GM19099 (cell line): Measurements from ENCODE around the gene ARL4A.

Experiments used
- POLR2A ChIP-seq: IDR thresholded peaks from 3 replicates; pipeline ENCODE4 v1.6.1; 2011; ENCODE audit warnings: low read depth; ENCODE audit not compliant: insufficient read length; ENCODE audit errors: extremely low read depth

ARL4A gene

GRCh38 chr7:12686891-12687717 lies at the start of gene ARL4A:
ARL4A (plus strand) TSS chr7:12687633; CDS start chr7:12688255, 622 bp downstream.
- TF ChIP-seq POLR2A, result peak; percentile 37

GRCh38 chr7:12637819-12638592 lies 49.4 kb upstream of the ARL4A start:
- no peak for TF ChIP-seq POLR2A

GRCh38 chr7:12638851-12639456 lies 48.5 kb upstream of the ARL4A start:
- TF ChIP-seq POLR2A, result no peak

GRCh38 chr7:12640299-12641096 lies 46.9 kb upstream of the ARL4A start:
- no peak for TF ChIP-seq POLR2A

GRCh38 chr7:12641196-12641595 lies 46.2 kb upstream of the ARL4A start:
- no peak for TF ChIP-seq POLR2A

GRCh38 chr7:12642508-12642907 lies 44.9 kb upstream of the ARL4A start:
- no peak for TF ChIP-seq POLR2A

GRCh38 chr7:12643001-12643643 lies 44.3 kb upstream of the ARL4A start:
- no peak for TF ChIP-seq POLR2A

GRCh38 chr7:12643644-12644043 lies 43.8 kb upstream of the ARL4A start:
- TF ChIP-seq POLR2A, result no peak

- TF ChIP-seq POLR2A, result no peak
These were observed 41.3 kb upstream of the ARL4A start for GRCh38 chr7:12646139-12646538.

GRCh38 chr7:12647364-12648219 lies 39.8 kb upstream of the ARL4A start:
- no peak for TF ChIP-seq POLR2A

- TF ChIP-seq POLR2A, result no peak
These were observed 38.6 kb upstream of the ARL4A start for GRCh38 chr7:12648704-12649261.

- no peak for TF ChIP-seq POLR2A
These were observed 38.1 kb upstream of the ARL4A start for GRCh38 chr7:12649348-12649747.

GRCh38 chr7:12650080-12650479 lies 37.4 kb upstream of the ARL4A start:
- TF ChIP-seq POLR2A, result no peak
